ENCODE data around the gene TUG1.

The TUG1 gene

GRCh38 chr22:30947816-30948454 lies 21.1 kb upstream of the TUG1 start:
- no peak for DNase-seq

DNA sequence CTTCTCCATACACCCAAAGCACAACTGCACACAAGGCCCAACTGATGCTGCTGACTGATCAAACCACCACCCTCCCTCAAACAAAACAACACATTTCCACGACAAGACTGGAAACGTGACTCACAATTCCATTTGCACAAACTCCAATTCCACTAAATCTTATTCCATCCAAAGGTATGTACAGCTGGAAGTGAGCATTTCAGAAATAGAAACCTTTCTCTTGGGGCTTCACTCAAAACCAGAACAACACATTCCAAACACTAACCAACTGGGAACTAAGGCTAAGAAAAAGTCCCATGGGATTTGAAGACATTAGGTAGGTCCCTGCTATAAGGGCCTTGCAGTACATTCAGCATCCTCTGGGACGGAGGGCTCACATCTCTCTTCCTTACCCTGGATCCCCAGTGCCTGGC lies 20.1 kb upstream of the TUG1 start:
- DNase-seq = no peak

GRCh38 chr22:30949934-30950660 lies 19.0 kb upstream of the TUG1 start:
- no peak for DNase-seq

DNA sequence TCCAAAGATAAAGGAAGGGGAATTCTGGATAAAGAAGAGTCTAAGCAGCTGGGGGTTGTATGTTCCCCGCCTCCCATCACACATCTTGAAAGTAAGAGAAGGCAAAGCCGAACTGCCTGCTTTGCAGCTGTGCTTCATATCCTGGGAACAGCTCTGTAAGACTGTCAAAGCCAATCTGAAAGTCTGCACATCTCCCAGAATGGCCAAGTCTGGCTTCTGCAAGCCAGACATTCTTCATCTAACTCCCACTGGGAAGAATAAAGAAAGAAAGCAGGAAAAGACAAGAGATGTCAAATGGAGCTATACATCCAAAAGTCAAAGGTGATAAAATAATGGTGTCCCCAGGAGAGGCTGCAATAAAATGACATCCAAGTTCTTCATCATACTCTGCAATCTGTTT lies 15.9 kb upstream of the TUG1 start:
- no peak for DNase-seq

DNA sequence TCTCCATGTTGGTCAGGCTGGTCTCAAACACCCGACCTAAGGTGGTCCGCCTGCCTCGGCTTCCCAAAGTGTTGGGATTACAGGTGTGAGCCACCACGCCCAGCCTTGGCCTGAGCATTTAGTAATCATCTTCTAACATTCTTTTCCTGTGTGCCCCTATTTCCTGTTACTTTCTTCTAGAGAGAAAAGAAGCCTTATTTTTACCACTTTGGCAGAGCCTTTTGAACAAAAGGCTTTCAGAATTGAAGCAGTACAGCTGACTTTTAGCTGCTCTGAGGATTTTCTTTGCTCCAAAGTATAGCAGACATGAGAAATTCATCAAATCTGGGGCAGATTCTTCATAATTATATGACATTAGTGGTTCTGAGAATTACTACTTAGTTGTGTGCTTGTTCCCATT lies 13.9 kb upstream of the TUG1 start:
- DNase-seq = no peak

DNA sequence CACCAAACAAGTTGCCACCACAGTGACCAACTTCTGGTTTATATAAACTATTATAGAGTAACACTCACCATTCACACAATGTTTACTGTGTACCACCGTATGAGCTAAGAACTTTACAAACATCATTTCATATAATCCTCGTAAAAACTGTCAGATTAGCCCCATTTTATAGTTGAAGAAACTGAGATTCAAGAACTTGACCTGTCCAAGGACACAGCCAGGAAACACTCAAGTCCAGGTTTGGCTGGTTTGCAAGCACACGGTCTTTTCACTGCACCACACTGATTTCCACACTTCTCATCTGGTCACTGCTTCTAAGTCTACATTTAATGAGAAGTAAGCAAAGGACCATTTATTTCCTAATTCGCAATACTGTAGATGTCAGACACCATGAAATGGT lies 4.2 kb upstream of the TUG1 start:
- DNase-seq = no peak

GRCh38 chr22:30968015-30968923 lies 796 bp upstream of the TUG1 start, which contains the start of gene MORC2:
Gene MORC2 (minus strand): TSS chr22:30968774. CDS start chr22:30967889, 885 bp downstream.
- DNase-seq = no peak

DNA sequence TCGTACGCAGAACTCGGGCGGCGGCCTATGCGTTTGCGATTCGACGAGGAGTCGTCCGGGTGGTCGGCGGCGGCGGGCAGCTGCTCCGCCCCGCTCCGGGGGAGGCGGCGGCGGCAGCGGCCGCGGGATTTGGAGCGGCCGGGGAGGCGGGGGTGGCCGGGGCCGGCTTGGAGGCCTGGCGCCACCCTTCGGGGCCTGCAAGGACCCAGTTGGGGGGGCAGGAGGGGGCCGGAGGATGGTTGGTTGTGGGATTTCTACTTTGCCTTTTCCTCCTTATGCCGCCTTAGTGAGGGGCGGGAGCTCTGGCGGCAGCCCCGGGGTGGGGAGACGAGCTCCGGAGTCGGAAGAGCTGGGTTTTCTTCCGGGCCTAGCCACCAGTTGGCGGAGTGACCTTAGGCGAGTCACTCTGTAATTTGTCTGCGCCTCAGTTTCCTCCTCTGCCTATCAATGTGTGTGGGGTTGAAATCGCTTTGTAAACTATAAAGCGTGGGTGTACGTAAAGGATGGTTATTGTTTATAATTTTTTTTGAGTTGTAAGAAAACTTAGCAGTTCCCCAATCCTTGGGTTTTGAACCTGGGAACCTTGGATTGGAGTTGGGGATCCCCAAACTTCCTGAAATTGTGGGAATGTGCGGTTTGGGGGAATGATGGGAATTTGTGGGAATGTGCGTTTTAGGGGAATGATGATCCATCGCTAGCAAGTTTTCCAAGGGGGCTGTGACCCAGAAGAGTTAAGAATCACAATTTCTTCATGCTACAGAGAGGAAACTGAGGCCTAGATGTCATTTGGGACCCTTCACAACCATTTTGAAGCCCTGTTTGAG lies 679 bp downstream of the TUG1 start:
- DNase-seq = no peak

GRCh38 chr22:30970356-30970746 lies 1.3 kb downstream of the TUG1 start:
- DNase-seq = no peak

DNA sequence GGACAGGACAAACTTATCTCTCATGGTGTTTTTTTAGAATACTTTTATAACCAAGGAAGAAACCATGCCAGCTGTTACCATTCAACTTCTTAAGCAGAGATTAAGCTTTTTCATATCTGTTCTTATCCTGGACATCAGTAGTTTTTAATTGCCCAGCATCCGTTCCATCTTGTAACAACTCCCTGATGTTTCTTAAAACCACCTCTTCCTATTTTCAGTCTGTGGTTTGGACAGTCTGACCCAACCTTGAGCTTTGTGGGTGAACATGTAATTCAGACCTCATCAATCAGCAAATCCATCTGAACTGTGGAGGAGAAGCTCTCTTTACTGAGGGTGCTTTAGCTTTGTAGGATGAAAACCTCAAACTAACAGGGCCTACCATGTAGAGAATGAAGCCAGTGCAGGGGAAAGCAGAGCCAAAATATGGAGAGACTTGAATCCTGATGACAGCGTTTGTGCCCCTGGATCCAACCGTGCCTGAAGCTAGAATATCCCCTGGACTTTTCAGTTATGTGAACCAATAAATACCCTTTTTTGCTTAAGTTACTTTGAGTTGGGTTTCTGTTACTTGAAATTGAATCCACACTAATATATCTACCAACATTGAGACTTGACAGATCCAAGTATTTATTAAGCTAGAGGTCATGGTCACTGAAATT lies 9.4 kb downstream of the TUG1 start:
- no peak for DNase-seq

DNA sequence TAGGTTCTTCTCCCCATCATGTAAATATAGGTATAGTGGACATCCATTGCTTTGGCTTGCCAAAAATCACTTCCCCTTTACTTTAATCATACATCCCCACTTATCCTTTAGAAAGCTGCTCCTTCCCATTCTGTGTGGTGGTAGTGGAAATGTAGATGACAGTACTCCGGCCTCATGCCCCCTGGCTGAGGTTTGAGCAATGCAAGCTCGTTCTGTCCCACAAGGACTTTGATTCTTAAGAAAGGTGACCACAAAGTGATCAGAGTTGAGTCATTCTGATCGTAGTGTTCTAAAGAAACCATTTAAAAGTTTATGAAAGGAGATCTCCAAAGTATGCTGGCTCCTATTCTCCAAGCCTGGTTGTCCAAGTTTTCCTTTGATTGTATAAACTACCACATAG lies 10.9 kb downstream of the TUG1 start:
- no peak for DNase-seq

- no peak for DNase-seq
Observed at GRCh38 chr22:30982512-30982911, 13.4 kb downstream of the TUG1 start.

GRCh38 chr22:30984317-30984716 lies 15.3 kb downstream of the TUG1 start:
- no peak for DNase-seq

- no peak for DNase-seq
Observed at GRCh38 chr22:30985561-30986208, 16.6 kb downstream of the TUG1 start.

GRCh38 chr22:30989474-30989873 lies 20.4 kb downstream of the TUG1 start:
- DNase-seq = no peak

DNA sequence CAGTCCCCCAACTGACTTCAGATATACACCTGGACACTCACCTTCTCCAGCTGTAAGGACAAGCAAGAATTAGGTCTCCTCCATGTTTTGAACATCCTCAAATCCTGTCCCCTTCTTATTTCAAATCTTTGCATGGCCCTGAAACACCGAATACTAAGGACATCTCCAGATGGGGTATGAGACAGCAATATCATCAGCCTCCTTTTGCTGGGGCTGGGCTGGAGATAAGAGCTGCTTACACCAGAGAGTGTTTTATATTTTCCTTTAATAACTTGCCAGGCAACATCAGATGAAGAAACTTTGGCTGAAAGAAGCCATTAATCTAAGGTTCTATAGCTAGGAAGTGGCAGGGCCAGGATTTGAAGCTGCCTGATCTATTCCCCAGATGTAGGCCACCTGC lies 21.6 kb downstream of the TUG1 start:
- DNase-seq = no peak

GRCh38 chr22:30992565-30992964 lies 23.5 kb downstream of the TUG1 start:
- DNase-seq = no peak

DNA sequence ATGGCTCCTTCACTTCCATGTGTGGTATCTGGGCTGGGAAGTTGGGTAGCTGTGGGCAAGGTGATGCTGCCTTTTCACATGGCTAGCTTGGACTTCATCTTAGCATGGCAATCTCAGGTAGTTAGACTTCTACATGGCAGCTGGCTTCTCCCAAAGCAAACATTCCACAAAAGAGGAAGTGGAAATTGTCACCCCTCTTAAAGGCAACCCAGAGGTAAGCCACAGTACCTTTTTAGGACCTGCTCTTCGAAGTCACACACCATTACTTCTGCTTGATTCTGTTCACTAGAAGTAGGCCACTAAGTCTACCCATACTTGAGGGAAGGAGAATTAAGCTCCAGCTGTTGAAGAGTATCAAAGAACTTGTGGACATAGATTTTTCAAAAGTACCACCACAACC lies 25.9 kb downstream of the TUG1 start:
- no peak for DNase-seq

GRCh38 chr22:30996462-30996861 lies 27.4 kb downstream of the TUG1 start:
- DNase-seq = no peak

GRCh38 chr22:30998329-30998728 lies 29.3 kb downstream of the TUG1 start:
- no peak for DNase-seq

DNA sequence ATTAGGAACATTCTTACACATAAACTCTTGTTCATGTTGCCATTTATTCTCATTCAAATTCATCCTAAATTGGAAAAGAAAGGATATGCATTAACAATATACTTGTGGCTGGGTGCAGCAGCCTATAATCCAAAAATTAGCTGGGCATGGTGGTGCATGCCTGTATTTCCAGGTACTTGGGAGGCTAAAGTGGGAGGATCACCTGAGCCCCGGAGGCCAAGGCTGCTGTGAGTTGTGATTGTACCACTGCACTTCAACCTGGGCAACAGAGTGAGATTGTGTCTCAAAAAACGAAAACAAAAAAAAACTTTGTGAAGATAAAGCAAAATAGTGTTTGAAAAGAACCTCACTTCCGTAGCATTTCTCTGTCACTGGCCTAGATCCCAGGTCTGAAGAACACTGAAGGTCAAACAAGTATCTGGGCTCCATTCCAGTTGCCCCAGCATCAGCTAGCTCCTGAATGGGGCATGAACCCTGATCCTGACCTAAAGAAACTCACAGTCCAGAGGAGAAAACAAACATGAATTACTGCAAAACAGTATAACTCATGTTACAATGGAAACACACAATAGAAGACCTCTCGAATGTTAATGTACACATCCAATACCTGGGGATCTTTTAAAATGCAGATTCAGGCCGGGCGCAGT lies 32.2 kb downstream of the TUG1 start:
- DNase-seq = no peak

Measured in KG1 (cell line).